Tibial nerve (tissue), 4 donors: ENCODE measurements around the gene E2F6. TPM values are rescaled to one million over a fixed set of nuclear protein-coding genes. Genes with fewer than 3 reads are reported as not detected.

Source experiments
- DNase-seq, 2 donors: peaks; one replicate each; pipeline ENCODE4 v3.0.0-alpha.2; 2019; ENCODE audit warnings: low spot score in 2 of 2
- H3K27ac ChIP-seq, 4 donors: fragments of 200-600 bp; sonication (generic) in 3 of 4; one replicate each; pipeline ENCODE4 v1.5.1; 2017 to 2019; ENCODE audit warnings: mild to moderate bottlenecking in 1 of 4
- H3K27me3 ChIP-seq, 2 donors: fragments of 200-600 bp; sonication (generic) in 1 of 2; one replicate each; pipeline versions ENCODE4 v1.5.1 to v1.6.0; 2017 to 2019
- H3K36me3 ChIP-seq, 3 donors: fragments of 200-600 bp; sonication (generic); one replicate each; pipeline ENCODE4 v1.5.1; 2018 to 2019
- H3K4me1 ChIP-seq, 4 donors: fragments of 200-600 bp; sonication (generic) in 3 of 4; one replicate each; pipeline ENCODE4 v1.5.1; 2017 to 2019
- H3K4me3 ChIP-seq, 4 donors: fragments of 200-600 bp; sonication (generic) in 3 of 4; one replicate each; pipeline ENCODE4 v1.5.1; 2017 to 2019; ENCODE audit warnings: mild to moderate bottlenecking in 1 of 4, moderate library complexity in 1 of 4
- H3K9me3 ChIP-seq, 4 donors: fragments of 200-600 bp; sonication (generic) in 3 of 4; one replicate each; pipeline ENCODE4 v1.5.1; 2017 to 2019
- CTCF ChIP-seq, 5 experiments: fragments of 200-600 bp in 3 of 5; fragments of 450-650 bp in 2 of 5; sonication (generic) in 3 of 5; IDR thresholded peaks; one replicate each; pipeline ENCODE4 v1.5.1; 2016 to 2019; ENCODE audit warnings: antibody characterized with exemption in 5 of 5, mild to moderate bottlenecking in 3 of 5, moderate library complexity in 2 of 5
- EP300 ChIP-seq, 2 donors: sonication (generic); formaldehyde crosslinking; IDR thresholded peaks; one replicate each; pipeline ENCODE4 v1.6.1; 2017; ENCODE audit warnings: antibody characterized with exemption in 2 of 2, mild to moderate bottlenecking in 1 of 2
- POLR2A ChIP-seq, 2 donors: fragments of 450-650 bp; IDR thresholded peaks; one replicate each; pipeline ENCODE4 v1.6.1; 2017; ENCODE audit warnings: antibody characterized with exemption in 2 of 2, mild to moderate bottlenecking in 2 of 2, moderate library complexity in 2 of 2
- WGBS, 2 donors: methylation state at CpG; one replicate each; pipeline ENCODE4 v1.1.5; 2018; 5-methylcytosine and 5-hydroxymethylcytosine counted together
- total RNA-seq, 4 donors: library from RNA; depleted of rRNA; stranded (reverse); fragments of >200 nt; gene quantifications; one replicate each; pipeline ENCODE4 v1.1.0, GENCODE V29; 2016

The E2F6 gene
- total RNA-seq, 4 donors from 2014 or later = 10.9 to 16.5 (median 13.8) TPM

- WGBS, 2 donors = 55 to 59% methylated on average over 4 of the region's 4 CpGs
- TF ChIP-seq POLR2A (IDR thresholded peaks at IDR 0.05) (no peak), EP300 (IDR thresholded peaks at IDR 0.05) (no peak), CTCF (IDR thresholded peaks at IDR 0.05) (no peak)
- Histone ChIP-seq H3K27ac (no peak overlapping the region), H3K9me3 (no peaks in the 10 kb centered on the region), H3K36me3 (peaks cover 0 to 25% (median 0%) of the 10 kb centered on the region in 3 donors), H3K4me3 (no peak overlapping the region), H3K27me3 (no peaks in the 10 kb centered on the region), H3K4me1 (peaks cover 0 to 77% (median 18%) of the 10 kb centered on the region in 4 donors)
- no peak for DNase-seq
Observed at GRCh38 chr2:11459816-11460215, 6.1 kb downstream of the E2F6 start.

GRCh38 chr2:11458753-11459152 lies 7.2 kb downstream of the E2F6 start:
- Histone ChIP-seq H3K27me3 (no peaks in the 10 kb centered on the region), H3K4me1 (peaks cover 0 to 66% (median 13%) of the 10 kb centered on the region in 4 donors), H3K36me3 (peaks cover 0 to 33% (median 0%) of the 10 kb centered on the region in 3 donors), H3K27ac (no peak overlapping the region), H3K4me3 (no peak overlapping the region), H3K9me3 (no peaks in the 10 kb centered on the region)
- WGBS, 2 donors = 86 to 93% methylated on average over 3 of the region's 3 CpGs
- no peak for DNase-seq
- TF ChIP-seq POLR2A (IDR thresholded peaks at IDR 0.05) (no peak), CTCF (IDR thresholded peaks at IDR 0.05) (no peak), EP300 (IDR thresholded peaks at IDR 0.05) (no peak)

- DNase-seq = no peak
- 67 to 85% methylated on average over 1 of the region's 1 CpG for WGBS, 2 donors
- H3K27ac ChIP-seq = no peak overlapping the region
- peaks cover 0 to 36% (median 0%) of the 10 kb centered on the region in 3 donors for H3K36me3 ChIP-seq
- H3K4me3 ChIP-seq = no peak overlapping the region
- TF ChIP-seq EP300 (IDR thresholded peaks at IDR 0.05) = no peak
- no peak for TF ChIP-seq POLR2A (IDR thresholded peaks at IDR 0.05)
- no peak for TF ChIP-seq CTCF (IDR thresholded peaks at IDR 0.05)
- peaks cover 0 to 58% (median 9%) of the 10 kb centered on the region in 4 donors for H3K4me1 ChIP-seq
- H3K27me3 ChIP-seq = no peaks in the 10 kb centered on the region
- no peaks in the 10 kb centered on the region for H3K9me3 ChIP-seq
Observed at GRCh38 chr2:11457935-11458334, 8.0 kb downstream of the E2F6 start.

- TF ChIP-seq CTCF (IDR thresholded peaks at IDR 0.05) (no peak), EP300 (IDR thresholded peaks at IDR 0.05) (no peak), POLR2A (IDR thresholded peaks at IDR 0.05) (no peak)
- no peaks in the 10 kb centered on the region for H3K27me3 ChIP-seq
- no peak for DNase-seq
- no peak overlapping the region for H3K4me3 ChIP-seq
- no peak overlapping the region for H3K27ac ChIP-seq
- peaks cover 0 to 41% (median 4%) of the 10 kb centered on the region in 4 donors for H3K4me1 ChIP-seq
- H3K36me3 ChIP-seq = peaks cover 0 to 53% (median 0%) of the 10 kb centered on the region in 3 donors
- H3K9me3 ChIP-seq = no peaks in the 10 kb centered on the region
- 53 to 65% methylated on average over 3 of the region's 3 CpGs for WGBS, 2 donors
Observed at GRCh38 chr2:11456251-11456650, 9.7 kb downstream of the E2F6 start.

GRCh38 chr2:11454824-11455223 lies 11.1 kb downstream of the E2F6 start:
- Histone ChIP-seq H3K4me1 (peaks cover 0 to 28% (median 0%) of the 10 kb centered on the region in 4 donors), H3K27ac (no peak overlapping the region), H3K9me3 (no peaks in the 10 kb centered on the region), H3K4me3 (no peak overlapping the region), H3K36me3 (peaks cover 0 to 64% (median 3%) of the 10 kb centered on the region in 3 donors), H3K27me3 (no peaks in the 10 kb centered on the region)
- TF ChIP-seq EP300 (IDR thresholded peaks at IDR 0.05) = no peak
- no peak for TF ChIP-seq POLR2A (IDR thresholded peaks at IDR 0.05)
- no peak for TF ChIP-seq CTCF (IDR thresholded peaks at IDR 0.05)
- WGBS, 2 donors = 87 to 91% methylated on average over 6 of the region's 6 CpGs
- DNase-seq = no peak
